Activated T-cell treated with anti-CD3 and anti-CD28 coated beads, Interleukin-2, amount 50 U/mL, for 24 hours (primary cell): ENCODE results near the gene DSG3.
"Not testable (repeated sequence)": the region's sequence is repeated elsewhere in the genome, so short reads cannot be mapped to it uniquely, and the experiment has no call there.

Source experiments
- DNase-seq: peaks from one replicate; pipeline ENCODE4 v3.0.0-alpha.2; 2020
- H3K27ac Mint-ChIP-seq: 2 replicates; pipeline ENCODE4 v1.8.0; 2020; ENCODE audit warnings: mild to moderate bottlenecking, mixed read lengths
- H3K27me3 Mint-ChIP-seq: 2 replicates; pipeline ENCODE4 v1.8.0; 2020; ENCODE audit warnings: mixed read lengths
- H3K36me3 Mint-ChIP-seq: 2 replicates; pipeline ENCODE4 v1.8.0; 2020; ENCODE audit warnings: low read depth, mixed read lengths
- H3K4me1 Mint-ChIP-seq: 2 replicates; pipeline ENCODE4 v1.8.0; 2020; ENCODE audit warnings: low read depth, mixed read lengths
- H3K4me3 Mint-ChIP-seq: 2 replicates; pipeline ENCODE4 v1.8.0; 2020; ENCODE audit warnings: mild to moderate bottlenecking, moderate library complexity, mixed read lengths
- H3K9me3 Mint-ChIP-seq: 2 replicates; pipeline ENCODE4 v1.8.0; 2020; ENCODE audit warnings: mixed read lengths

The DSG3 gene

DNA sequence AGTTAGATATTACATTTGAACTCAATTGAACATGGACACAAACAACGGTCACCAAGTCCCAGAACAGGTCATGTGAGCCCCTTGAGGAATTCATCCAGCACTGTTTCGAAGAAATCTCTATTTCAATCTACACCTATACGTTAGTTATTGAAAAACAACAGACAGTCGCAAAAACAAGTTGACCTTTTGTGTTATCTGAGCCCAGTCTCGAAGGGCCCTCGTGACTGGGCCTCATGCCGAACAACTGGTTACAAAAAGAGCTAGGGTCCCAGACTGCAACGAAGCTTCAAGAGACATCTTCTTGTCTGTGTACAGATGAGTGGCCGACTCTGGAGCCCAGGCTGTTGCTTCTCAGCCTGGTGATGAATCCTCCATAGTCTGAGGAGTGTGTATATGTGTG lies 45.1 kb downstream of the DSG3 start:
- H3K4me1 Mint-ChIP-seq = no peaks in the 10 kb centered on the region
- DNase-seq = no peak
- H3K9me3 Mint-ChIP-seq = no peaks in the 10 kb centered on the region
- H3K36me3 Mint-ChIP-seq = no peaks in the 10 kb centered on the region
- H3K4me3 Mint-ChIP-seq = no peak overlapping the region
- H3K27me3 Mint-ChIP-seq = peaks cover 23% of the 10 kb centered on the region
- H3K27ac Mint-ChIP-seq = no peak overlapping the region

- Mint-ChIP-seq H3K36me3 (no peaks in the 10 kb centered on the region), H3K9me3 (no peaks in the 10 kb centered on the region), H3K4me3 (no peak overlapping the region), H3K27ac (no peak overlapping the region), H3K27me3 (peaks cover 23% of the 10 kb centered on the region), H3K4me1 (no peaks in the 10 kb centered on the region)
- no peak for DNase-seq
Observed at GRCh38 chr18:31493171-31493570, 45.6 kb downstream of the DSG3 start.

DNA sequence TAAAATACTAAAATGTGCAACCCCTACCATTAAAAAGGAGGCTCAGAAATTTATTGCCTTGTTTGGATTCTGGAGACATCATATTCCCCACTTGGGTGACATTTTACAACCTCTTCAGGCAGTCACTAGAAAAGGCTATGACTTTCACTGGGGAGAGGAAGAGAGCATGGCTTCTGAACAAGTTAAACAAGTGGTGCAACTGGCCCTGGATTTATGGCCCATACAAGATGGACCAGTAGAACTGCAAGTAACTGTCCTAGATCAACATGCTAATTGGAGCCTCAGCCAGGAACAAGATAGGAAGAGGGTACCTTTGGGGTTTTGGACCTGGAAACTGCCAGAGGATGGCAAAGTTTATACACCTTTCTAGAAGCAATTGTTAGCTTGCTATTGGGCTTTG lies 46.4 kb downstream of the DSG3 start:
- no peak for DNase-seq
- peaks cover 4% of the 10 kb centered on the region for H3K4me1 Mint-ChIP-seq
- peaks cover 29% of the 10 kb centered on the region for H3K27me3 Mint-ChIP-seq
- H3K27ac Mint-ChIP-seq = no peak overlapping the region
- H3K9me3 Mint-ChIP-seq = no peaks in the 10 kb centered on the region
- H3K4me3 Mint-ChIP-seq = no peak overlapping the region
- no peaks in the 10 kb centered on the region for H3K36me3 Mint-ChIP-seq

DNA sequence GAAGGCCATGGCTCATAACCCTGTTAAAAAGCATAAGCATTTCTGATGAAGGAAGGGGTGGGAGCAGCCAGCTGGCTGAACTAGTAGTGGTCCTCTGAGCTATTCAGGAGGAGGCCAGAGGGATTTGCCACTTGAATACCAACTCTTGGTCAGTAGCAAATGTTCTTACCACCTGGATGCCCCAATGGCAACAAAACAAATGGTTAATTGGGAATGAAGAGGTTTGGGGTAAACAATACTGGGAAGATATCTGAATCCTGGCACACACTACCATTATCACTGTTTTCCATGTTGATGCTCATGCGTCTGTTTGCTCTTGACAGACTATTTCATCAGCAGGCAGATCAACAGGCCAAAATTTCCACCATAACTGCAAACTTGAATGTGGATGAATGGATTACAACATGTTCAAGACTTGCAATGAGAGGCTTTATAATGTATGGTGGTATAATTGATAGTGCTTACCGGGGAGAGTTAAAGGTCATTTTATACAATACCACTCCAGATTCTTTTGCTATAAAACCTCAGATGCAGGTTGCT lies 47.2 kb downstream of the DSG3 start:
- not testable (repeated sequence) for H3K4me1 Mint-ChIP-seq, DNase-seq, H3K36me3 Mint-ChIP-seq, H3K4me3 Mint-ChIP-seq, H3K27ac Mint-ChIP-seq, H3K9me3 Mint-ChIP-seq
- H3K27me3 Mint-ChIP-seq = peaks cover 36% of the 10 kb centered on the region

GRCh38 chr18:31497404-31497835 lies 49.9 kb downstream of the DSG3 start:
- Mint-ChIP-seq H3K4me1 (peaks cover 5% of the 10 kb centered on the region), H3K4me3 (no peak overlapping the region), H3K9me3 (no peaks in the 10 kb centered on the region), H3K36me3 (no peaks in the 10 kb centered on the region), H3K27me3 (peaks cover 44% of the 10 kb centered on the region), H3K27ac (no peak overlapping the region)
- DNase-seq = no peak

DNA sequence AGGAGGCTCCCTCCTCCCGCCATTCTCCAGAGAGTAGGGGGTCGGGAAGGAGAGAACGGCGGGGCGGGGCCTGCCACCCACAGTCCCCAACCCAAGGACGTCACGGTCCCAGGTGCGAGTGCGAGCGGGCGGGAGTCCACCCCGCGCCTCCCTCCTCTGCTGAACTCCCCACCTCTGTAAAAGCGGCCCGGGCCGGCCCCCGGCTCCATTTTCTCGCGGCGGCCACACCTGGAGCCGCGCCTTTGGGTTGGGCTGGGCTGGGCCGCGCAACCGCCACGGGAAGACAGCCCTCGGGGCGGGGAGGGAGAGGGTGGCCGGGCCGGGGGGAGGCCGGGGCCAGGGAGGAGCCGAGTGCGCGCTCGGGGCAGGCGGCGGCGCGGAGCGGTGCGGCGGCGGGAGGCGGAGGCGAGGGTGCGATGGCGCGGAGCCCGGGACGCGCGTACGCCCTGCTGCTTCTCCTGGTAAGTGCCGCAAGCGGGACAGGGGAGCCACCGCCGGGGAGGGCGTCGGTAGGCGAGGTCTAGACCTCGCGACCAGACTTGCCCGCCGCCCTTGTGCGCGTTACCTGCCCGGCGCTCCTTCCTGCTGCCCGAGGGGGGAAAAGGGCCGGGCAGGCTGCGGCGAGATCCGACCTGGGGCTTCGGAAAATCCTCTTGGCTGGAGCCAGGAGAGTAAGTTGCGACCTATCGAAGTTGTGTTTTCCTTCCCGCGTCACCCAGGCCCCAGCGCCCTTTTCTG lies 50.5 kb downstream of the DSG3 start, which contains the start of gene DSG2:
Gene DSG2 (plus strand): TSS at position 342 of the 738 bp plus-strand sequence. CDS start 75 bp downstream, at position 417.
- peak; percentile 43 for DNase-seq
- Mint-ChIP-seq H3K4me3 (peak within 1 kb of the TSS; percentile 73), H3K4me1 (peaks cover 5% of the 10 kb centered on the region), H3K36me3 (no peaks in the 10 kb centered on the region), H3K27ac (no peak within 1 kb of the TSS), H3K27me3 (peaks cover 44% of the 10 kb centered on the region), H3K9me3 (no peaks in the 10 kb centered on the region)

DNA sequence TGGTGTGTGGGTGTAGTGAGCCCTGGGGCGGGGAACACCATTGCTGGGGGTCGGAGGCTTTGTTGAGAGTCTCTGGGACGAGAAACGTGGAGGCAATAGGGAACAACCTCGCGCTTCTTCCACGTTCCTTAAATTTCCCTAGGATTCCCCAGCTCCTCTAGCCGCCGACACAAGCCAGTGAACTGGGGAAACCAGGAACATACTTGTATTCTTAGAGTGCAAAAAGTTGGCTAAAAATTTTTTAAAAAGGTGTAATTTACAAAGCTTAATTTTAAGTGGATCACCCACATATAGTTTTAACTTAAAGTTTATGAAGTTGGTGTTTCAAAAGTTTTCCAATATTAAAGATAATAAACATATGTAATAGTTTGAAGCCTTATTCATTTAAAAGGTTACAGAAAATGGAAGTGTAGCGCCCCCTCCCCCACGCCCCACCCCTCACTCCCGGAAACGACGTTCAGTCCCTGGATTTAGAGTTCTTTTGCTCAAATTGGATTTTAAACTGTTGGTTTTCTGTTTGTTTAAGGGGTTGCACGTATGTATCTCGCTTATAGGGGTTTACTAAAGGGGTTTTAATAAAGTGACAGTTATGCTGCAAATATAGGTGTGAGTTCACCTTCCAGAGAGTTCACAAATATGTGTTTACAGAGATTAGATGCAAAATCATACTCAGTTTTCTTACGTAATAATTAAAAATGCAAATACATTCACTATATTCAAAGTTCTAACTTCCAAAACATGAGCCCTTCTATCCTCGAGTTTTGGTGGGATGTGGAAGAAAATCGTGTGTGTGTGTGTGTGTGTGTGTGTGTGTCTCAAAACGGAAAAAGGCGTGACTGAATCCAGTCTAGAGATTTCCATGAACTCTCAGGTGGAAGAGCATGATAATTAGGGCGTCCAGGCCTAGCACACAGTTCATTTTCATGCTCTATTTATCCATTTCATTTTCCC lies 51.3 kb downstream of the DSG3 start:
- H3K27ac Mint-ChIP-seq = no peak overlapping the region
- no peak for DNase-seq
- no peaks in the 10 kb centered on the region for H3K36me3 Mint-ChIP-seq
- H3K4me1 Mint-ChIP-seq = peaks cover 5% of the 10 kb centered on the region
- no peaks in the 10 kb centered on the region for H3K9me3 Mint-ChIP-seq
- H3K27me3 Mint-ChIP-seq = peaks cover 44% of the 10 kb centered on the region
- peak overlapping the region; percentile 73 for H3K4me3 Mint-ChIP-seq

GRCh38 chr18:31500051-31500688 lies 52.6 kb downstream of the DSG3 start:
- Mint-ChIP-seq H3K27ac (no peak overlapping the region), H3K4me1 (peaks cover 5% of the 10 kb centered on the region), H3K36me3 (no peaks in the 10 kb centered on the region), H3K9me3 (no peaks in the 10 kb centered on the region), H3K4me3 (no peak overlapping the region), H3K27me3 (peaks cover 44% of the 10 kb centered on the region)
- DNase-seq = no peak

- Mint-ChIP-seq H3K27ac (no peak overlapping the region), H3K4me1 (peaks cover 5% of the 10 kb centered on the region), H3K36me3 (no peaks in the 10 kb centered on the region), H3K4me3 (no peak overlapping the region), H3K27me3 (peaks cover 30% of the 10 kb centered on the region), H3K9me3 (no peaks in the 10 kb centered on the region)
- no peak for DNase-seq
Observed at GRCh38 chr18:31503011-31503410, 55.5 kb downstream of the DSG3 start.

GRCh38 chr18:31504455-31505147 lies 57.1 kb downstream of the DSG3 start:
- H3K27me3 Mint-ChIP-seq = peaks cover 24% of the 10 kb centered on the region
- H3K4me3 Mint-ChIP-seq = no peak overlapping the region
- DNase-seq = no peak
- H3K9me3 Mint-ChIP-seq = no peaks in the 10 kb centered on the region
- no peaks in the 10 kb centered on the region for H3K4me1 Mint-ChIP-seq
- no peak overlapping the region for H3K27ac Mint-ChIP-seq
- H3K36me3 Mint-ChIP-seq = no peaks in the 10 kb centered on the region

GRCh38 chr18:31505156-31505555 lies 57.6 kb downstream of the DSG3 start:
- Mint-ChIP-seq H3K4me1 (no peaks in the 10 kb centered on the region), H3K4me3 (no peak overlapping the region), H3K27ac (no peak overlapping the region), H3K9me3 (no peaks in the 10 kb centered on the region), H3K36me3 (no peaks in the 10 kb centered on the region), H3K27me3 (peaks cover 22% of the 10 kb centered on the region)
- DNase-seq = no peak

- DNase-seq = no peak
- H3K27me3 Mint-ChIP-seq = peaks cover 17% of the 10 kb centered on the region
- H3K27ac Mint-ChIP-seq = no peak overlapping the region
- no peaks in the 10 kb centered on the region for H3K4me1 Mint-ChIP-seq
- no peaks in the 10 kb centered on the region for H3K9me3 Mint-ChIP-seq
- H3K36me3 Mint-ChIP-seq = no peaks in the 10 kb centered on the region
- H3K4me3 Mint-ChIP-seq = no peak overlapping the region
Observed at GRCh38 chr18:31506024-31506742, 58.6 kb downstream of the DSG3 start.

GRCh38 chr18:31507124-31507523 lies 59.6 kb downstream of the DSG3 start:
- not testable (repeated sequence) for H3K9me3 Mint-ChIP-seq, H3K36me3 Mint-ChIP-seq, DNase-seq, H3K4me3 Mint-ChIP-seq, H3K4me1 Mint-ChIP-seq, H3K27ac Mint-ChIP-seq
- H3K27me3 Mint-ChIP-seq = peaks cover 13% of the 10 kb centered on the region
